ENCODE data around the gene IGSF21.
A peak's percentile ranks its signal among the peaks of the same experiment; 100 is the strongest.

IGSF21 gene

GRCh38 chr1:18342744-18343143 lies 235.1 kb downstream of the IGSF21 start:
- Histone ChIP-seq H3K9ac (ENCODE audit: insufficient read length) (no peak overlapping the region), H3K36me3 (ENCODE audit: insufficient read depth, low read length) (peaks cover 9% of the 10 kb centered on the region), H3K4me3 (no peak overlapping the region), H3K9me3 (ENCODE audit: low read depth, low read length) (no peaks in the 10 kb centered on the region), H3K27ac (no peak overlapping the region)
- no peak for TF ChIP-seq FOXP2 (optimal IDR thresholded peaks at IDR 0.05; ENCODE audit: control extremely low read depth, extremely low read length, insufficient read depth)
- no peak for DNase-seq (ENCODE audit: low read depth, low spot score)

- Histone ChIP-seq H3K4me3 (no peak overlapping the region), H3K9me3 (ENCODE audit: low read depth, low read length) (no peaks in the 10 kb centered on the region), H3K36me3 (ENCODE audit: insufficient read depth, low read length) (peaks cover 9% of the 10 kb centered on the region), H3K27ac (peak overlapping the region; percentile 51; the same call in 1 of the 2 replicates), H3K9ac (ENCODE audit: insufficient read length) (no peak overlapping the region)
- DNase-seq (ENCODE audit: low read depth, low spot score), result no peak
- TF ChIP-seq POLR2AphosphoS5 (IDR thresholded peaks at IDR 0.05; ENCODE audit: borderline replicate concordance, low read depth, low read length) (no peak), EZH2 (IDR thresholded peaks at IDR 0.05) (no peak), FOXP2 (optimal IDR thresholded peaks at IDR 0.05; ENCODE audit: control extremely low read depth, extremely low read length, insufficient read depth) (no peak)
Observed at GRCh38 chr1:18343581-18343980, 236.0 kb downstream of the IGSF21 start.

GRCh38 chr1:18344755-18345154 lies 237.2 kb downstream of the IGSF21 start:
- peak; percentile 87 for DNase-seq (ENCODE audit: low read depth, low spot score)
- peak overlapping the region; percentile 57 for H3K4me3 ChIP-seq
- peak overlapping the region; percentile 22 for H3K9ac ChIP-seq (ENCODE audit: insufficient read length)
- peaks cover 9% of the 10 kb centered on the region for H3K36me3 ChIP-seq (ENCODE audit: insufficient read depth, low read length)
- TF ChIP-seq FOXP2 (optimal IDR thresholded peaks at IDR 0.05; ENCODE audit: control extremely low read depth, extremely low read length, insufficient read depth), result no peak
- no peak for TF ChIP-seq EZH2 (IDR thresholded peaks at IDR 0.05)
- TF ChIP-seq POLR2AphosphoS5 (IDR thresholded peaks at IDR 0.05; ENCODE audit: borderline replicate concordance, low read depth, low read length), result peak; percentile 67; the same call in 1 of the 2 replicates
- H3K27ac ChIP-seq, result peak overlapping the region; percentile 74
- no peaks in the 10 kb centered on the region for H3K9me3 ChIP-seq (ENCODE audit: low read depth, low read length)

GRCh38 chr1:18347559-18347958 lies 240.0 kb downstream of the IGSF21 start:
- Histone ChIP-seq H3K27ac (no peak overlapping the region), H3K9ac (ENCODE audit: insufficient read length) (no peak overlapping the region), H3K36me3 (ENCODE audit: insufficient read depth, low read length) (peaks cover 9% of the 10 kb centered on the region), H3K9me3 (ENCODE audit: low read depth, low read length) (no peaks in the 10 kb centered on the region), H3K4me3 (no peak overlapping the region)
- DNase-seq (ENCODE audit: low read depth, low spot score), result no peak
- TF ChIP-seq FOXP2 (optimal IDR thresholded peaks at IDR 0.05; ENCODE audit: control extremely low read depth, extremely low read length, insufficient read depth) (no peak), POLR2AphosphoS5 (IDR thresholded peaks at IDR 0.05; ENCODE audit: borderline replicate concordance, low read depth, low read length) (no peak), EZH2 (IDR thresholded peaks at IDR 0.05) (no peak)

- Histone ChIP-seq H3K9ac (ENCODE audit: insufficient read length) (no peak overlapping the region), H3K36me3 (ENCODE audit: insufficient read depth, low read length) (peaks cover under 1% of the 10 kb centered on the region), H3K27ac (no peak overlapping the region), H3K4me3 (no peak overlapping the region), H3K9me3 (ENCODE audit: low read depth, low read length) (no peaks in the 10 kb centered on the region)
- DNase-seq (ENCODE audit: low read depth, low spot score), result no peak
- TF ChIP-seq EZH2 (IDR thresholded peaks at IDR 0.05), result no peak
- TF ChIP-seq POLR2AphosphoS5 (IDR thresholded peaks at IDR 0.05; ENCODE audit: borderline replicate concordance, low read depth, low read length), result no peak
- TF ChIP-seq FOXP2 (optimal IDR thresholded peaks at IDR 0.05; ENCODE audit: control extremely low read depth, extremely low read length, insufficient read depth), result no peak
Observed at GRCh38 chr1:18348354-18348753, 240.8 kb downstream of the IGSF21 start.

GRCh38 chr1:18350747-18351146 lies 243.1 kb downstream of the IGSF21 start:
- DNase-seq (ENCODE audit: low read depth, low spot score), result no peak
- no peaks in the 10 kb centered on the region for H3K36me3 ChIP-seq (ENCODE audit: insufficient read depth, low read length)
- H3K9me3 ChIP-seq (ENCODE audit: low read depth, low read length), result no peaks in the 10 kb centered on the region
- no peak overlapping the region for H3K4me3 ChIP-seq
- no peak overlapping the region for H3K27ac ChIP-seq
- no peak overlapping the region for H3K9ac ChIP-seq (ENCODE audit: insufficient read length)
- TF ChIP-seq EZH2 (IDR thresholded peaks at IDR 0.05) (no peak), POLR2AphosphoS5 (IDR thresholded peaks at IDR 0.05; ENCODE audit: borderline replicate concordance, low read depth, low read length) (no peak), FOXP2 (optimal IDR thresholded peaks at IDR 0.05; ENCODE audit: control extremely low read depth, extremely low read length, insufficient read depth) (no peak)

- Histone ChIP-seq H3K36me3 (ENCODE audit: insufficient read depth, low read length) (no peaks in the 10 kb centered on the region), H3K9ac (ENCODE audit: insufficient read length) (no peak overlapping the region), H3K27ac (0 out of 2 replicates have a peak overlapping the region, but pooled peaks have one; percentile 22), H3K4me3 (no peak overlapping the region), H3K9me3 (ENCODE audit: low read depth, low read length) (no peaks in the 10 kb centered on the region)
- no peak for DNase-seq (ENCODE audit: low read depth, low spot score)
- TF ChIP-seq POLR2AphosphoS5 (IDR thresholded peaks at IDR 0.05; ENCODE audit: borderline replicate concordance, low read depth, low read length), result no peak
- no peak for TF ChIP-seq EZH2 (IDR thresholded peaks at IDR 0.05)
- TF ChIP-seq FOXP2 (optimal IDR thresholded peaks at IDR 0.05; ENCODE audit: control extremely low read depth, extremely low read length, insufficient read depth), result no peak
Observed at GRCh38 chr1:18351735-18352134, 244.1 kb downstream of the IGSF21 start.

- Histone ChIP-seq H3K4me3 (no peak overlapping the region), H3K27ac (no peak overlapping the region)
Observed at GRCh38 chr1:18352636-18353265, 245.2 kb downstream of the IGSF21 start.

GRCh38 chr1:18353528-18353927 lies 245.9 kb downstream of the IGSF21 start:
- no peak for DNase-seq (ENCODE audit: low read depth, low spot score)
- Histone ChIP-seq H3K36me3 (ENCODE audit: insufficient read depth, low read length) (no peaks in the 10 kb centered on the region), H3K9me3 (ENCODE audit: low read depth, low read length) (no peaks in the 10 kb centered on the region), H3K9ac (ENCODE audit: insufficient read length) (no peak overlapping the region), H3K27ac (no peak overlapping the region), H3K4me3 (no peak overlapping the region)
- TF ChIP-seq EZH2 (IDR thresholded peaks at IDR 0.05) (no peak), POLR2AphosphoS5 (IDR thresholded peaks at IDR 0.05; ENCODE audit: borderline replicate concordance, low read depth, low read length) (no peak)

More at GRCh38 chr1:18352636-18353265, 245.2 kb downstream of the IGSF21 start:
- Histone ChIP-seq H3K9me3 (ENCODE audit: low read depth, low read length) (no peaks in the 10 kb centered on the region), H3K9ac (ENCODE audit: insufficient read length) (no peak overlapping the region), H3K36me3 (ENCODE audit: insufficient read depth, low read length) (no peaks in the 10 kb centered on the region)
- TF ChIP-seq POLR2AphosphoS5 (IDR thresholded peaks at IDR 0.05; ENCODE audit: borderline replicate concordance, low read depth, low read length) (no peak), EZH2 (IDR thresholded peaks at IDR 0.05) (no peak), FOXP2 (optimal IDR thresholded peaks at IDR 0.05; ENCODE audit: control extremely low read depth, extremely low read length, insufficient read depth) (no peak)
- DNase-seq (ENCODE audit: low read depth, low spot score), result no peak

Measured in SK-N-MC (cell line).